Brain microvascular endothelial cell (primary cell): ENCODE data around the gene SEMA3A.
"Not testable (repeated sequence)": the region's sequence is repeated elsewhere in the genome, so short reads cannot be mapped to it uniquely, and the experiment has no call there.

Source experiments
- DNase-seq: peaks from one replicate; pipeline ENCODE4 v3.0.0-alpha.2; 2020
- H3K27ac ChIP-seq: fragments of 250-450 bp; sonication (Bioruptor Pico); 2 replicates; pipeline ENCODE4 v1.5.1; 2020; ENCODE audit warnings: mild to moderate bottlenecking, moderate library complexity
- H3K27me3 ChIP-seq: fragments of 250-450 bp; sonication (Bioruptor Pico); replicated peaks from 2 replicates; pipeline ENCODE4 v1.5.1; 2020; ENCODE audit warnings: mild to moderate bottlenecking
- H3K36me3 ChIP-seq: fragments of 250-450 bp; sonication (Bioruptor Pico); replicated peaks from 2 replicates; pipeline ENCODE4 v1.5.1; 2020; ENCODE audit warnings: mild to moderate bottlenecking
- H3K4me3 ChIP-seq: 2 replicates; pipeline ENCODE4 v1.5.1; 2011; ENCODE audit warnings: low read depth, mild to moderate bottlenecking, control low read depth, low read length, moderate library complexity
- CTCF ChIP-seq: IDR thresholded peaks from 2 replicates; pipeline ENCODE4 v1.5.1; 2011; ENCODE audit warnings: low read depth, mild to moderate bottlenecking, moderate library complexity, low read length, control low read depth, inconsistent platforms; ENCODE audit errors: missing control alignments
- in situ Hi-C: cut with HindIII; loops from 2 replicates; pipeline ENCODE4 v1.10.0; 2017; ENCODE audit warnings: low sequenced_read_pairs, low pct_ligation_motif_present

Gene SEMA3A

GRCh38 chr7:84055904-84056605, 138.5 kb downstream of the SEMA3A start:
- Histone ChIP-seq H3K27ac (no peak overlapping the region), H3K36me3 (no peaks in the 10 kb centered on the region), H3K4me3 (no peak overlapping the region), H3K27me3 (no peaks in the 10 kb centered on the region)
- DNase-seq = no peak
- in situ Hi-C loops = no loop called here
- TF ChIP-seq CTCF = no peak

GRCh38 chr7:84055199-84055598, 139.4 kb downstream of the SEMA3A start:
- H3K27ac ChIP-seq, H3K4me3 ChIP-seq: not testable (repeated sequence)

DNA sequence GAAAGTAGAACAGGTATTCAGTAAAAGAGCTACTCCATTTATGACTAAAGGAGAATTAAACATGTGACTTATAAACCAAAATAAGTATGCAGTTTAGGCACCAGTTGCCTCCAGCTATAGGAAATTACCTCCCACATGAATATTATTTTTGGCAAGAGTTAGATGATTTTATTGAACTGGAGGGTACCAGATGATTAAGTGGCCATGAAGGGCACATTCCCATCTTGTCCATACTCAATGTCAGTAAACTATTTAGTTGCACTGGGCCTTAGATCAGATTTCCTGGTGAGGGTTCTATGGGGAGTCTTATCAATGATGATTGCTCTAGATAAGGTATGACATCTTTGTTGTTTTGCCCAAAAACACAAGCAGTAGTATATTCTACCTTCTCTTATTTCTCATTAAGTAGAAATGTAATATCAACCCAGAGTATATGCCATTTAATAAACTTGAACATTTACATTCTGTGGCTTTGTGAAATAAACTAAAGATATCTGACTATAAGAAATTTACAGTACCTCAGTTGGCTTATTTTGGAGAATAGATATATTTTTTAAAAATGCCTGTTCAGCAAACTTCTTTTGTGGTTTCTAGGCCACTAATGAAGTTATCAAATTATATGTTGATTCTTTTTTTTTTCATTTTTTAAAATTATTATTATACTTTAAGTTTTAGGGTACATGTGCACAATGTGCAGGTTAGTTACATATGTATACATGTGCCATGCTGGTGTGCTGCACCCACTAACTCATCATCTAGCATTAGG, 145.3 kb downstream of the SEMA3A start:
- in situ Hi-C loops = no loop called here
- no peaks in the 10 kb centered on the region for H3K36me3 ChIP-seq
- no peak overlapping the region for H3K4me3 ChIP-seq
- H3K27ac ChIP-seq = no peak overlapping the region
- H3K27me3 ChIP-seq = no peaks in the 10 kb centered on the region
- no peak for TF ChIP-seq CTCF
- DNase-seq = no peak

More at GRCh38 chr7:84055199-84055598, 139.4 kb downstream of the SEMA3A start:
- H3K27me3 ChIP-seq, H3K36me3 ChIP-seq, DNase-seq, in situ Hi-C loops: not testable (repeated sequence)

DNA sequence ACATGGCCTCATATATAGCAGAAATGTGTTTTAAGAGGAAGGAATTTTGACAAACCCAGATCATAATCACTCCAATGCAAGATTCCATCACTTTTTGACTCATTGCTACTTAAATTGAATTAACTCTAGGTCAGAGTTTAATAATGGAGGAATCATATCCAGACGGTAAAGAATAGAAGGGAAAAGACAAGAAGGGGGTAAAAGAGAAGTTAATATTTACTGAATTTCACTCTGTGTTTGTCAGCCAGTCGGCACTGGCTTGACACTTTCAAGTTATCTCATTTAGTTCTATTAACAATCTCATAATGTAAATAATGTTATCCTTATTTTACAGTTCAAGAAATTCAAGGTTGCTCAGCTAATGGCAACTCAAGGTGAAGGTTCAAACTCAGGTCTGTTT, 147.5 kb downstream of the SEMA3A start:
- in situ Hi-C loops = no loop called here
- Histone ChIP-seq H3K27me3 (no peaks in the 10 kb centered on the region), H3K27ac (no peak overlapping the region), H3K36me3 (no peaks in the 10 kb centered on the region), H3K4me3 (no peak overlapping the region)
- no peak for DNase-seq
- TF ChIP-seq CTCF = no peak

- no peak overlapping the region for H3K27ac ChIP-seq
- in situ Hi-C loops = no loop called here
- TF ChIP-seq CTCF = no peak
Observed at GRCh38 chr7:84044834-84045233, 149.8 kb downstream of the SEMA3A start.

GRCh38 chr7:84043661-84044191, 150.9 kb downstream of the SEMA3A start:
- in situ Hi-C loops = no loop called here
- Histone ChIP-seq H3K27ac (no peak overlapping the region), H3K27me3 (no peaks in the 10 kb centered on the region), H3K4me3 (no peak overlapping the region), H3K36me3 (no peaks in the 10 kb centered on the region)
- TF ChIP-seq CTCF = no peak
- DNase-seq = no peak

More at GRCh38 chr7:84044834-84045233, 149.8 kb downstream of the SEMA3A start:
- DNase-seq = no peak
- Histone ChIP-seq H3K4me3 (no peak overlapping the region), H3K27me3 (no peaks in the 10 kb centered on the region), H3K36me3 (no peaks in the 10 kb centered on the region)
